NOMO-1 (cell line): ENCODE measurements around the gene ADGRL2.
"Not testable (repeated sequence)": the region's sequence is repeated elsewhere in the genome, so short reads cannot be mapped to it uniquely, and the experiment has no call there.

Experiments
- DNase-seq, 2 experiments: peaks; one replicate each; lab custom pipeline; 2025; ENCODE audit not compliant: unreplicated experiment in 2 of 2; lab: John Stamatoyannopoulos, UW

The ADGRL2 gene

DNA sequence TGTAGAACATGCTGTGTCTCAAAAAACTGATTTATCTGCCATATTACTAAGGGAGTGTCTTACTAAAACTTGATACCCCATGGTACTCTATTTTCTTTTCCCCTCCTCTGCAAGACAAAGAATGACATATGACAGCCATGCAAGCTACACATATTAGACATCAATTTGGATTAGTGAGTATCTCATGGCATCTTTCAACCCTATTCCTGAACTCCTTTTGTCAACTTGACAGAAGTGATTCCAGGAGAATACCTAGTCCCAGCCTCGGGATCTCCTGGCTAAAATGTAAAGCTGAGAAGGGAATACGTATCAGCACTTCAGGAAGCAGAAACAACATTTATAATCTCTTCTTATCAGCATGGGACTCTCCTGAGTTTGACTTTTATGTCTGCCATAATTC is 43.7 kb downstream of the ADGRL2 start:
- no peak for DNase-seq

DNA sequence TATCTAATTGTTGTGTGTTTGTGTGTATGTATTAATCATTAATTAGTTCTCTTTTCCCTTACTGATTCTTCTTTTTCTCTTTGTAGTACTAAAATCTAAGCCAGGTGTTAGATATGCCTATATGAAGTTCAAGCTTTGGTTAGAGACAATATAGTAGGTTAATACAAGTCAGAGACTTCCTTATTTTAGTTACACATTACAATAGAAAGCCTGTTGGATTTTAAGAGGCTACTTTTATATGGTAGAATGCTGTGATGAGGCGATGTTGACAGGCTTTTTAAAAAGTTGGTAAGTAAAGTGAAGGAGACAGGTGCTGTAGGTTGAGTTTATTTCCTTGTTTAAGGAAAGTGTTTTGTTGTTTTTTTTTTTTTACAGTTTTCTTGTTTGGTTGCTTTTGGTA is 45.9 kb downstream of the ADGRL2 start:
- DNase-seq = peak in 1 of 2 experiments; percentile 46

DNA sequence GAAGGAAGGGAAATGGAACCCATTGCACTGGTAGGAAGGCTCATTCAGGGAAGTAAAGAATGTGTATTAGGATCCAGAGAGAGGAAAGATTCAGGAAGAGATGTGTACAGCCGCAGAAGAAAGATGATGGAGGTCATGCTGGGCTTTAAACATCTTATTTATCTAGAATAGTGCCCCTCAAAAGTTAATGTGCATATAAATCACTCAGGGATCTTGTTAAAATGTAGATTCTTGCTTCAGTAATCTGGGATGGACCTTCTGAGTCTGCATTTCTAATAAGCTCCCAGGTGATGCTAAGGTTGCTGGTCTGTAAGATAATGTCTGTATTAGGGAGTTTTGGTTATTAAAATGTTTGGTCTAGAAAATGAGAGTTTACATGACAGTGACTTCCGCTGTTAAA is 46.3 kb downstream of the ADGRL2 start:
- DNase-seq = no peak

GRCh38 chr1:81848880-81849682 is 48.3 kb downstream of the ADGRL2 start:
- DNase-seq = no peak

GRCh38 chr1:81850031-81850430 is 49.3 kb downstream of the ADGRL2 start:
- no peak for DNase-seq

DNA sequence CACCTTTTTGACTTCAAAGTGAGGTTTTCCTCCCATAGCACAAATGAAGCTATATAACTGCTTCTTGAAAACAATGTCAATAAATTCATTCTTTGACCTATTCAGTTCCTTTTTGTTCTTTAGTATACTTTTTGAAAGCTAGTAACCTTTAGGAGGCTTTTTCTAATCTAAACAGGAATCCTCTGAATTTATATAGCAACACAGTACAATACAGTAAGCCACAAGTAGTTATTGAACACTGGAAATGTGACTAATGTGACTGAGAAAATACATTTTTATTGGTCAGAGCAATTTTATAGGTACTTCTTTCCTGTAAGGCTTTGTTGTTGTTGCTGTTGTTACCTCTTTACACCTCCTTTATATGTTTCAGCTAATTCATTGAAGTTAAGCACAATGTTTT is 49.8 kb downstream of the ADGRL2 start:
- DNase-seq = no peak

- no peak for DNase-seq
Measured at GRCh38 chr1:81851217-81851616, 50.5 kb downstream of the ADGRL2 start.

GRCh38 chr1:81852961-81853360 is 52.2 kb downstream of the ADGRL2 start:
- no peak for DNase-seq

- no peak for DNase-seq
Measured at GRCh38 chr1:81867235-81867634, 66.5 kb downstream of the ADGRL2 start.

GRCh38 chr1:81869307-81869706 is 68.6 kb downstream of the ADGRL2 start:
- no peak for DNase-seq

DNA sequence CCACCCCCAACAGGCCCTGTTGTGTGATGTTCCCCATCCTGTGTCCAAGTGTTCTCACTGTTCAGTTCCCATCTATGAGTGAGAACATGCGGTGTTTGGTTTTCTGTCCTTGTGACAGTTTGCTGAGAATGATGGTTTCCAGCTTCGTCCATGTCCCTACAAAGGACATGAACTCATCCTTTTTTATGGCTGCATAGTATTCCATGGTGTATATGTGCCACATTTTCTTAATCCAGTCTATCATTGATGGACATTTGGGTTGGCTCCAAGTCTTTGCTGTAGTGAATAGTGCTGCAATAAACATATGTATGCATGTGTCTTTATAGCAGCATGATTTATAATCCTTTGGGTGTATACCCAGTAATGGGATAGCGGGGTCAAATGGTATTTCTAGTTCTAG is 70.4 kb downstream of the ADGRL2 start:
- not testable (repeated sequence) for DNase-seq

DNA sequence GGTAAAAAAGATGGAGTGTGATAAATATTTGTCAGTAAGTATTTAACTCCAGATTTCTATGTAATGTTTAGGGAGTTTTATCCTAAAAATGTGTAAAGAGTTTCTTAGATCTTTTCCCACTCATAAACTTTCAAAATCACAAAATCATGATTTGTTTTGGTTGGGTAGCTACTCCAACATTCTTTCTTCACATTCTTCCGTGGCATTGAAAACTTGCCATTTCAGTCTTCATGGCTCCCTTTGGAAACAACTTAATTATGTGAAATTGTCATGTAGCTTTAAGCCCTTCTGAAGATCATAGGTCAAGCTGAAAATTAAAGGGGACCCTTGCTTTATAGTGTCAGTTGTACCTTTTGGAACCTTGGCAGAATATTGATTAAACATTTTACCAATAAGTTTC is 73.2 kb downstream of the ADGRL2 start:
- no peak for DNase-seq

DNA sequence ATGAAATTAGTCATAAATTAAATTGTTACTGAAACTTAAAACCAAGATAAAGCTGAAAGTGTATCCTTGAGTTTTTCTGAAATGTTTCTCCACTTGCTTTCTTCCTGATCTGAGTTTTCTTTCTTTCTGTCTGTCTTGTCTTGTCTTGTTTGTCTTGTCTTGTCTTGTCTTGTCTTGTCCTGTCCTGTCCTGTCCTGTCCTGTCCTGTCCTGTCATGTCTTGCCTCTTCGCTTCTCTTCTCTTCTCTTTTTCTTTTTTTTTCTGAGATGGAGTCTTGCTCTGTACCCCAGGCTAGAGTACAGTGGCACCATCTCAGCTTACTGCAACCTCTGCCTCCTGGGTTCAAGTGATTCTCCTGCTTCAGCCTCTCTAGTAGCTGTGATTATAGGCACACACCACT is 73.7 kb downstream of the ADGRL2 start:
- no peak for DNase-seq

- DNase-seq = no peak
Measured at GRCh38 chr1:81874940-81875339, 74.2 kb downstream of the ADGRL2 start.

GRCh38 chr1:81876901-81877733 is 76.4 kb downstream of the ADGRL2 start:
- no peak for DNase-seq

DNA sequence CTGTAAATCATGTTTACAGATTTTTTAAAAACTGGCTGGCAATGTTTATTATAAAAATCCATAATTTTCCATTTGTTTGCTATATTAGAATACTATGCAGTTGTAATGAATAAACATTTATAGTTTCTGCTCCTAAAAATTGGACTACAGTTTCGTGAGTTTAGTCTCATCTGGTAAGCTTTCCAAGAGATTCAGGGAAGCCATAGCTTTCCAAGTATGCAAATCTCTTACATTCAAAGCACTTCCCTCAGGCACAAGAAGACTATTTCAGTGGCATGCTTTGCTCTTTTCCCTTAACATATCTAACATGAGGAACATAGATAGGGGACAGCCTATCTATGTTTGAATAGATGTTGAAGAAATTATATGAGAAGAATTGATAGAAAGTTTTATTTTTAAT is 77.2 kb downstream of the ADGRL2 start:
- DNase-seq = no peak

DNA sequence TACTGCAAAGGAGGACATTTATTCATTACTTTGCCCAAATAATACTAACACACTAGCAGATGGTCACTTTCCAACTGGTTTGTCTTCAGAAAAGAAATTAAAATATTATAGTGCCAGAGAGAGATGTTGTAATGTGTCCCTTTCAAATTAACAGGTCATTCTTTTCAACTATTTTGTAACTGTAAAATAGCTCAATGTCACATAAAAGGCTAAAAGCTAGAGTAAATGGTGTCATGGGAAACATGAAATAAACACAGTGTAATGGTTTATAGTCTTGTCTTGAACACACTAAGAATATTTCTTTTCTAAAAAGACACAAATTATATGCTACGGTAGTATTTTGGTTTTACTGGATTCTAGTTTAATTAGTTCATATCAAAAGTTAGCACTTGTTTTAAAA is 77.8 kb downstream of the ADGRL2 start:
- DNase-seq = peak in 1 of 2 experiments; percentile 16

DNA sequence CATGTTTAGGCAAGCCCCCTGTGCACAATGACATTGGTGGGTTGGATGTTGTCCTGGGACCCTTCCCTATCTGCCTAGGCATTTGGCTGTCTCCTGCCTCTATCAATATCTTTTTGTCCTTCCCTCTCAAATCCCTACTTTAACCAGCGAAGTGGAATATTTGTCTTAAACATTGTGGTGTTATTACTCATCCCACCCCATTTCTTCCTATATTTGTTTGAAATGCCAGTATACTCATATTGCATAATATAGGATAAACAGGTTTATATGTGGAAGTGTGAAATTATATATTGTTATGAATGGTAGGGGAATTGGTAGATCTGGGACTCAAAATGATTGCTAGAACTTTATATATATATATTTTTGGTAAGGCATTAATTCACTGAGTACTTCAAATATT is 80.0 kb downstream of the ADGRL2 start:
- DNase-seq = no peak

DNA sequence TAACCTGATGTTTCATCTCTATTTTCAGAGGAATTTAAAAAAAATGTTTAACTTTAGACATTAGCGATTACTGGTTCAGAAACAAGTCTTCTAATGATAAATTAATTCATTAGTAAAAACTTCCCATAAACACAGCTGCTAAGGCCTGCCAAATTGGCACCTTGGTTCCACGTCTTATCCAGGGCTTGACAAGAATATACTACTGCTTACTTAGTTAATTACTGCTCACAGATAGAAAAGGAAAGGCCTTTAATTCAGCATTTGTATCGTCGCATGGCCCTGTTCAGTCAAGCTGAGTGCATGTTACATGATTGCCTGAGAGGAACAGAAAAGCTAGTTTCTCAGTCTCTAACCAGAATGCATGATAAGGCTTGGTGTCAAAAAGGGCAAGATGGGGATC is 84.6 kb downstream of the ADGRL2 start:
- no peak for DNase-seq

- not testable (repeated sequence) for DNase-seq
Measured at GRCh38 chr1:81886292-81886691, 85.6 kb downstream of the ADGRL2 start.

GRCh38 chr1:81887421-81888144 is 86.8 kb downstream of the ADGRL2 start:
- no peak for DNase-seq
